Esophagus (tissue), 2 donors: ENCODE data around the gene SMARCB1. TPM values are rescaled to one million over a fixed set of nuclear protein-coding genes. Genes with fewer than 3 reads are reported as not detected.
"Not testable (repeated sequence)": the region's sequence is repeated elsewhere in the genome, so short reads cannot be mapped to it uniquely, and the experiment has no call there.

ENCODE experiments used
- H3K27ac ChIP-seq, 2 donors: one replicate each; pipeline ENCODE4 v1.5.1; 2013; ENCODE audit warnings: low read depth in 2 of 2, mild to moderate bottlenecking in 2 of 2, inconsistent platforms in 1 of 2, low read length in 1 of 2, moderate library complexity in 1 of 2
- H3K27me3 ChIP-seq, 2 donors: one replicate each; pipeline ENCODE4 v1.6.1; 2013; ENCODE audit warnings: low read length in 2 of 2, control low read depth in 1 of 2, mild to moderate bottlenecking in 1 of 2; ENCODE audit not compliant: insufficient read depth in 2 of 2, control insufficient read depth in 1 of 2
- H3K36me3 ChIP-seq, 2 donors: one replicate each; pipeline ENCODE4 v1.6.1; 2013; ENCODE audit warnings: low read length in 1 of 2; ENCODE audit not compliant: control insufficient read depth in 2 of 2, insufficient read depth in 2 of 2
- H3K4me1 ChIP-seq, 2 donors: one replicate each; pipeline ENCODE4 v1.6.1; 2013; ENCODE audit warnings: low read length in 1 of 2; ENCODE audit not compliant: control insufficient read depth in 2 of 2, insufficient read depth in 2 of 2
- H3K4me3 ChIP-seq, 2 donors: one replicate each; pipeline ENCODE4 v1.5.1; 2013; ENCODE audit warnings: low read length in 2 of 2, mild to moderate bottlenecking in 2 of 2, low read depth in 1 of 2, moderate library complexity in 1 of 2
- H3K9me3 ChIP-seq, 2 donors: one replicate each; pipeline ENCODE4 v1.6.1; 2013; ENCODE audit warnings: mild to moderate bottlenecking in 2 of 2, low read depth in 1 of 2, low read length in 1 of 2, moderate library complexity in 1 of 2; ENCODE audit not compliant: control insufficient read depth in 2 of 2, insufficient read depth in 1 of 2
- WGBS, 2 donors: extraction: QIAGEN DNeasy Blood & Tissue Kit; methylation state at CpG; one replicate each; pipeline ENCODE4 v1.1.7; 2013; 5-methylcytosine and 5-hydroxymethylcytosine counted together
- polyA plus RNA-seq, 2 donors: library from polyadenylated mRNA; stranded (reverse); fragments of 200-250 nt; gene quantifications; one replicate each; pipeline ENCODE4 v1.2.3, GENCODE V29; 2013
- donor health status: healthy with polysubstance abuse.
- donor health status: Bipolar disorder and iron deficiency.

The SMARCB1 gene
- polyA plus RNA-seq, 2 donors, result 32.1 to 51.6 TPM

DNA sequence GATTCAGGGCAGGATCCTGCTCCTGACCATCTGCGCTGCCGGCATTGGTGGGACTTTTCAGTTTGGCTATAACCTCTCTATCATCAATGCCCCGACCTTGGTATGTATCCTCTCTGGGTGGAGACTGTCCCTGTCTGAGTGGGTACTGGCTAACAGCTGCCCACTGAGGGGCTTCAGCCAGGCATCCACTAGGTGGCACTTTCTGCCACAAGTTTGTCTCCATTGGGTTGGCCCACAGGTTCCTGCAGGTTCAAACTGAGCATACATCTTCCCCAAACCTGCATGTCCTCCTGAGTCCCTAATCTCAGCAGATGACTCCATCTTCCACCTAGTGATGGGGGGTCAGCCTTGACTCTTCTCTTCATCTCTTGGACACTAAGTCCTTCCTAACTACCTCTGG, 75.3 kb downstream of the SMARCB1 start:
- 72 to 93% methylated on average over 3 of the region's 3 CpGs for WGBS, 2 donors
- H3K9me3 ChIP-seq, result no peaks in the 10 kb centered on the region
- H3K36me3 ChIP-seq, result no peaks in the 10 kb centered on the region
- H3K4me3 ChIP-seq, result no peak overlapping the region
- no peak overlapping the region for H3K27ac ChIP-seq
- peaks cover 0 to 3% of the 10 kb centered on the region in 2 donors for H3K4me1 ChIP-seq
- no peaks in the 10 kb centered on the region for H3K27me3 ChIP-seq

DNA sequence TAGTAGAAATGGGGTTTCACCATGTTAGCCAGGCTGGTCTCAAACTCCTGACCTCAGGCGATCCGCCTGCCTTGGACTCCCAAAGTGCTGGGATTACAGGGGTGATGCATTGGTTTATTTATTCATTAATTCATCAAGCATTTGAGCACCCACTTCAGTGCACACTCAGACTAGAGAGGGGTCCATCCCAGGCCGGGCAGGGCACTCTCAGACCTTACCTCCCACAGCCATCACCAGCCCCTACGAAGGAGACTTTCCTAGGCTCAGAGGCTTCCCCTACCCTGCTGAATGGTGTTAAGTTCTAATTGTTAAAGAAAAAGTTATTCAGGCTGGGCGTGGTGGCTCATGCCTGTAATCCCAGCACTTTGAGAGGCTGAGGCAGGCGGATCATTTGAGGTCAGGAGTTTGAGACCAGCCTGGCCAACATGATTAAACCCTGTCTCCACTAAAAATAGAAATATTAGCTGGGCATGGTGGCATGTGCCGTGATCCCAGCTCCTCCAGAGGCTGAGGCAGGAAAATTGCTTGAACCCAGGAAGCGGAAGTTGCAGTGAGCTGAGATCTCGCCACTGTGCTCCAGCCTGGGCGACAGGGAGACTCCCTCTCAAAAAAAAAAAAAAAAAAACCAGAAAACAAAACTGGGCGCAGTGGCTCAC, 77.9 kb downstream of the SMARCB1 start:
- H3K4me1 ChIP-seq, H3K9me3 ChIP-seq, H3K4me3 ChIP-seq, H3K27me3 ChIP-seq, H3K36me3 ChIP-seq, H3K27ac ChIP-seq: not testable (repeated sequence)
- 70 to 84% methylated on average over 11 of the region's 11 CpGs for WGBS, 2 donors

DNA sequence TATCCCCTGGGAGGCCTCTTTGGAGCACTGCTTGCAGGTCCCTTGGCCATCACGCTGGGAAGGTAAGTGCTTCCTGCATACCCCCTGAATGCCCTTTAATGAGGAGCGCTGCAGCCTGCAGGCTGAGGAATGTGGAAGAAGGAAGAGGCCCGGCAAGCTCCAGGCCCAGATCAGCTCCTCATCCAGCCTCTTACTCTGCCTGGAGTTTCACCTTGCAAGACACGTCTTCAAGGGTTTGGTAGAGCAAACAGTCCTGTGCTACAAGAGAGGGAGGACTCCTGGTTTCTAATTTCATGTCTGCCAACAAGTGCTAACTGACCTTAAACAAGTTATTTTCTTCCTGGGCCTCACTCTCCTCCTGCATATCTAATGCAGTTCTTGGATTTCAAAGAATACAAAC, 81.8 kb downstream of the SMARCB1 start:
- no peaks in the 10 kb centered on the region for H3K36me3 ChIP-seq
- 93 to 96% methylated on average over 4 of the region's 4 CpGs for WGBS, 2 donors
- H3K27ac ChIP-seq, result no peak overlapping the region

DNA sequence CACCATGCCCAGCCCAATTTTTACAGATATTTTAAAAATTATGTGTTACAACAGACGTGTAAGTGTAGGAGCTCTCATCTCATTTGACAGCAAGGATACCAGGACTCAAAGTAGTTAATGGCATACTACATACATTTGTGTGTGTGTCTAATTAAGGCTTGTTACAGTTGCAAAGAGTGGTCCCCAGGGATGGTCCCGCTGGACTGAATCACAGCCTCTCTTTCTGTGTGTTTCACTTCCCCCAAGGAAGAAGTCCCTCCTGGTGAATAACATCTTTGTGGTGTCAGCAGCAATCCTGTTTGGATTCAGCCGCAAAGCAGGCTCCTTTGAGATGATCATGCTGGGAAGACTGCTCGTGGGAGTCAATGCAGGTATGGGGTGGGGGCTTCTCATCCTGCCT, 88.1 kb downstream of the SMARCB1 start:
- no peaks in the 10 kb centered on the region for H3K4me1 ChIP-seq
- 89 to 92% methylated on average over 4 of the region's 4 CpGs for WGBS, 2 donors
- H3K27me3 ChIP-seq, result no peaks in the 10 kb centered on the region
- no peak overlapping the region for H3K27ac ChIP-seq
- no peaks in the 10 kb centered on the region for H3K9me3 ChIP-seq
- H3K4me3 ChIP-seq, result no peak overlapping the region
- H3K36me3 ChIP-seq, result peaks cover 0 to 12% of the 10 kb centered on the region in 2 donors

More for the DNA sequence above, 81.8 kb downstream of the SMARCB1 start:
- Histone ChIP-seq H3K9me3 (no peaks in the 10 kb centered on the region), H3K4me1 (no peaks in the 10 kb centered on the region), H3K4me3 (no peak overlapping the region), H3K27me3 (no peaks in the 10 kb centered on the region)

DNA sequence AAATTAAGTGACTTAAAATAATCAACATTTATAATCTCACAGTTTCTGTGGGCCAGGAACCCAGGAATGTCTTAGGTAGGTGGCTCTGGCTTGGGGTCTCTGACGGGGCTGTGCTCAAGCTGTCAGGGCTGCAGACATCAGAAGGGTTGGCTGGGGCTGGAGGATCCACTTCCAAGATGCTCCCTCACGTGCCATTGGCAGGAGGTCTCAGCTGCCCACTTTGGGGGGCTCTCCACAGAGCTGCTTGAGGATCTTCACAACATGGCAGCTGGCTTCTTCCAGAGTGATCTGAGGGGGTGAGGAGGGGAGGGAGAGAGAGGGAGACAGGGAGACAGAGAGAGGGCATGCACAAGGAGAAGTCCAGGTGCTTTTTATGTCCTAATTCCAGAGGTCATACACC, 89.0 kb downstream of the SMARCB1 start:
- no peaks in the 10 kb centered on the region for H3K4me1 ChIP-seq
- H3K9me3 ChIP-seq, result no peaks in the 10 kb centered on the region
- no peaks in the 10 kb centered on the region for H3K27me3 ChIP-seq
- no peak overlapping the region for H3K27ac ChIP-seq
- H3K4me3 ChIP-seq, result no peak overlapping the region
- H3K36me3 ChIP-seq, result peaks cover 0 to 12% of the 10 kb centered on the region in 2 donors
- WGBS, 2 donors, result 87 to 90% methylated on average over 2 of the region's 2 CpGs

DNA sequence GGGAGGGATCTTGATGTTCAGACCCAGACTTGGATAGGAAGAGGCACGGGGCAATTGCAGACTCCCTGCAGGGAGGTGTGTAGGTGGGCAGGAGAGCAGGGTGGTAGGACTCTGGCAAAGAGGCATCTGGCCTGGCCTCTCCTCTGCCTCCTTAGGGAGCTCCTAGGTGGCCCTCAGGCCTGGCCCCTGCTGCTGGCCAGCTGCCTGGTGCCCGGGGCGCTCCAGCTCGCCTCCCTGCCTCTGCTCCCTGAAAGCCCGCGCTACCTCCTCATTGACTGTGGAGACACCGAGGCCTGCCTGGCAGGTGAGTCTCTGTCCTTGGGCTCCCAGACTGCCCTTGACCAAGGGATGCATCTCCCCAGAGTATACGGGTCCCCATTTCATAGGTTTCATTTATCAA, 90.8 kb downstream of the SMARCB1 start:
- Histone ChIP-seq H3K4me3 (no peak overlapping the region), H3K27me3 (no peaks in the 10 kb centered on the region), H3K4me1 (no peaks in the 10 kb centered on the region), H3K27ac (no peak overlapping the region), H3K9me3 (no peaks in the 10 kb centered on the region), H3K36me3 (peaks cover 0 to 12% of the 10 kb centered on the region in 2 donors)
- WGBS, 2 donors, result 96% methylated on average over 8 of the region's 8 CpGs

DNA sequence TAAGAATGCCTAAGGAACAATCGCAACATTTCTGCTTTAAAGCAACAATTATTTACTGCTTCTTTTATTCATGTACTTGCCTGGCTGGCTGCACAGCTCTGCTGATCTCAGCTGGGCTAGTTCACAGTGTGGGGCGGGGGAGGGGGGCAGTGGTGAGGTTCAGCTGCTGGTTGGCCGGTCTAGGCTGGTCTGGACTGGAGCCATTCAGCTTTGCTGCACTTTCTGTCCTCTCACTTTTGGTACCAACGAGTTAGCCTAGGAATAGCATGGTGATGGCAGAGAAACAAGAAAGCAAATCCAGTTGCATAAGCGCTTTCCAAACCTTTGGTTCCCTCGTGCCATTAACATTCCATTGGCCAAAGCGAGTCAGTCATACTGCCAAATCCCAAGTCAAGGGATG, 91.5 kb downstream of the SMARCB1 start:
- H3K36me3 ChIP-seq, result peaks cover 0 to 12% of the 10 kb centered on the region in 2 donors
- H3K27me3 ChIP-seq, result no peaks in the 10 kb centered on the region
- H3K9me3 ChIP-seq, result no peaks in the 10 kb centered on the region
- H3K4me3 ChIP-seq, result no peak overlapping the region
- no peaks in the 10 kb centered on the region for H3K4me1 ChIP-seq
- H3K27ac ChIP-seq, result no peak overlapping the region
- WGBS, 2 donors, result 87% methylated on average over 7 of the region's 7 CpGs

DNA sequence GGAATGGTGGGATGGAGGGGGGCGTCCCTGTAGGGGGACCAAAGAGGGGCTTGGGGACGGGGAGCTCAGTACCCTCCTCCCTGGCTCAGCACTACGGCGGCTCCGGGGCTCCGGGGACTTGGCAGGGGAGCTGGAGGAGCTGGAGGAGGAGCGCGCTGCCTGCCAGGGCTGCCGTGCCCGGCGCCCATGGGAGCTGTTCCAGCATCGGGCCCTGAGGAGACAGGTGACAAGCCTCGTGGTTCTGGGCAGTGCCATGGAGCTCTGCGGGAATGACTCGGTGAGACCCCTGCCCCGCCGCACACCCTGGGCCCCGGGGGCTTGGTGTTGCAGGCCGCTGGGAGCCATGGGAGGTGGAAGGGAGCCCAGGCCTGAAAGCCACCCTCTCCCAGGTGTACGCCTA, 95.6 kb downstream of the SMARCB1 start:
- H3K27ac ChIP-seq, result no peak overlapping the region

DNA sequence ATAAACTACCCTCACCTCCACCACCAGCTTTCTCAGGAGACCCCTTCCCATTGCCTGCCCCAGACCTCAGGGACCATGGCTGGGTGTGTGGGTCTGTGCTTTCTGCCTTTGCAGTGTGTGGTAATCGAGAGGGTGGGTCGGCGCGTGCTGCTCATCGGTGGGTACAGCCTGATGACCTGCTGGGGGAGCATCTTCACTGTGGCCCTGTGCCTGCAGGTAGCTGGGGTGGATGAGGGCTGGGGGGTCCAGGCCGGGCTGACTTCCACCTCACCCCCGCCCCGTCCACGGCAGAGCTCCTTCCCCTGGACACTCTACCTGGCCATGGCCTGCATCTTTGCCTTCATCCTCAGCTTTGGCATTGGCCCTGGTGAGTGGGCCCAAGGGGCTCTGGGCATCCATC, 96.9 kb downstream of the SMARCB1 start:
- no peaks in the 10 kb centered on the region for H3K27me3 ChIP-seq
- 96% methylated on average over 9 of the region's 9 CpGs for WGBS, 2 donors
- no peak overlapping the region for H3K27ac ChIP-seq
- H3K4me1 ChIP-seq, result no peaks in the 10 kb centered on the region
- no peaks in the 10 kb centered on the region for H3K9me3 ChIP-seq
- no peak overlapping the region for H3K4me3 ChIP-seq
- H3K36me3 ChIP-seq, result no peaks in the 10 kb centered on the region

More for the DNA sequence above, 95.6 kb downstream of the SMARCB1 start:
- H3K27me3 ChIP-seq, result no peaks in the 10 kb centered on the region
- H3K4me3 ChIP-seq, result peak overlapping the region in 1 of 2 donors; percentile 18
- H3K36me3 ChIP-seq, result peaks cover 0 to 3% of the 10 kb centered on the region in 2 donors
- H3K9me3 ChIP-seq, result no peaks in the 10 kb centered on the region
- H3K4me1 ChIP-seq, result no peaks in the 10 kb centered on the region
- whole genome bisulfite sequencing, 2 donors, result 61 to 77% methylated on average over 20 of the region's 20 CpGs

DNA sequence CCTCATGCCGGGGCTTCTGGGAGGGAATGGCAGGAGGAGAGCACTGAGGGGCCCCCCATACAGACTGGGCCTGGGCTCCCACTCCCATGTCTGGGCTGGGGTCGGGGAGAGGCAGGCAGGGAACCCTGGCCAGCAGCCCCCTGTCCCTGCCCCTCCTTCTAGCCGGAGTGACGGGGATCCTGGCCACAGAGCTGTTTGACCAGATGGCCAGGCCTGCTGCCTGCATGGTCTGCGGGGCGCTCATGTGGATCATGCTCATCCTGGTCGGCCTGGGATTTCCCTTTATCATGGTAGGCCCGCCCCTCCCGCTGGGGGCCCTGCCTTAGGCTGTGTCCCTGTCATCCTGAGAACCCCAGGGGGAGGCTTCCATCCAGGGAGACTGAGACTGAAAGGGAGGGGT, 97.4 kb downstream of the SMARCB1 start:
- Histone ChIP-seq H3K36me3 (no peaks in the 10 kb centered on the region), H3K4me3 (no peak overlapping the region), H3K27ac (no peak overlapping the region), H3K4me1 (no peaks in the 10 kb centered on the region), H3K9me3 (no peaks in the 10 kb centered on the region), H3K27me3 (no peaks in the 10 kb centered on the region)
- WGBS, 2 donors, result 94 to 95% methylated on average over 9 of the region's 9 CpGs
